ENCODE results near the gene TTC6. TPM values are rescaled to one million over a fixed set of nuclear protein-coding genes. Genes with fewer than 3 reads are reported as not detected.

The TTC6 gene
- total RNA-seq, 4 donors from 2014 or later: not detected

- H3K36me3 ChIP-seq: no peaks in the 10 kb centered on the region
Measured at GRCh38 chr14:37590428-37591139, 4.8 kb upstream of the TTC6 start.

DNA sequence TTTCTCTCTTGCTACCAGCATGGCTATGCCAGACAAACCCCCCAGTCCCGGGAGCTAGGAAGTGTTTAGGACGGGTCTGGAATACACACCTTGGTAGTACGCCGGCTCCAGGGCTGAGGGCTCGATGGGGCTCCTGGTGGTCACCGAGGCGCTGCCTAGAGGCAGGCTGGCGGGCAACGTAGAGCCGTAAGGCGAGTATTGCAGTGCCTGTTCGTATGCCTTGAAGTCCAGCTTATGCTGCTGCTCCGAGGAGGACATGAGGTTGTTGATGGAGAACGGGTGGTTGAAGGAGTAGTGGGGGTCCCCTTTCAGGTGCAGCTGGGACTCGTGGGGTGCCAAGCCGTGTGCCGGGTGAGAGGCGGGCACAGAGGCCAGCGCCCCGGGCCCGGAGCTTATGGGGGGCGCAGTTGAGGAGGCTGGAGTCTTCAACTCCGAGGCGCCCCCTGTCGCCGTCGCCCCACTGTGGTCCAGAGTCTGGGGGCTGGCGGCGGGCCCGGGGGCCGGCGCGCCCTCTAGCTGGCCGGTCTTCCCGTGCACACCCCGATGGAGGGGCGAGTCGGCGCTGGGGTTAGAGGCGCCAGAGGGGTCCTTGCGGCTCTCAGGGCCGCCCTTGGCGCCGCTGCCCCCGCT lies 4.0 kb upstream of the TTC6 start:
- ATAC-seq (no peak), DNase-seq (no peak)
- Histone ChIP-seq H3K4me1 (peaks cover 18 to 20% of the 10 kb centered on the region in 2 donors), H3K36me3 (no peaks in the 10 kb centered on the region), H3K9me3 (no peaks in the 10 kb centered on the region), H3K27ac (no peak overlapping the region), H3K4me3 (no peak overlapping the region), H3K27me3 (peaks cover 97 to 98% (median 97%) of the 10 kb centered on the region in 3 donors)
- intact Hi-C loops (cut with DNase I; ENCODE audit: low total_unique reads) (loop anchor here (10.0 kb wide), 1 partner anchor 1097 kb away; no protein-coding TSS in a partner anchor), in situ Hi-C loops (cut with MboI; ENCODE audit: low sequenced_read_pairs in 4 of 4) (loop anchor here in 2 of 4 donors (25.0 kb wide), 2 partner anchors 929 to 1079 kb away; partner anchors contain the start of genes NKX2-1 (in 1 of the 2) and PAX9 (in 1 of the 2))
- TF ChIP-seq POLR2A (IDR thresholded peaks at IDR 0.05) (no peak), CTCF (IDR thresholded peaks at IDR 0.05 in 4 of 5, conservative IDR thresholded peaks at IDR 0.05 in 1 of 5) (no peak)

More at GRCh38 chr14:37590428-37591139, 4.8 kb upstream of the TTC6 start:
- H3K27me3 ChIP-seq: peaks cover 96 to 98% (median 97%) of the 10 kb centered on the region in 3 donors
- in situ Hi-C loops (cut with MboI; ENCODE audit: low sequenced_read_pairs in 4 of 4): loop anchor here in 2 of 4 donors (25.0 kb wide), 2 partner anchors 928 to 1078 kb away; partner anchors contain the start of genes NKX2-1 (in 1 of the 2) and PAX9 (in 1 of the 2)
- TF ChIP-seq CTCF (IDR thresholded peaks at IDR 0.05 in 4 of 5, conservative IDR thresholded peaks at IDR 0.05 in 1 of 5) (no peak), POLR2A (IDR thresholded peaks at IDR 0.05) (no peak)
- intact Hi-C loops (cut with DNase I; ENCODE audit: low total_unique reads): loop anchor here (10.0 kb wide), 1 partner anchor 1096 kb away; no protein-coding TSS in a partner anchor
- DNase-seq (no peak), ATAC-seq (no peak)
- peaks cover 13 to 15% of the 10 kb centered on the region in 2 donors for H3K4me1 ChIP-seq
- no peak overlapping the region for H3K27ac ChIP-seq
- no peak overlapping the region for H3K4me3 ChIP-seq
- H3K9me3 ChIP-seq: no peaks in the 10 kb centered on the region

DNA sequence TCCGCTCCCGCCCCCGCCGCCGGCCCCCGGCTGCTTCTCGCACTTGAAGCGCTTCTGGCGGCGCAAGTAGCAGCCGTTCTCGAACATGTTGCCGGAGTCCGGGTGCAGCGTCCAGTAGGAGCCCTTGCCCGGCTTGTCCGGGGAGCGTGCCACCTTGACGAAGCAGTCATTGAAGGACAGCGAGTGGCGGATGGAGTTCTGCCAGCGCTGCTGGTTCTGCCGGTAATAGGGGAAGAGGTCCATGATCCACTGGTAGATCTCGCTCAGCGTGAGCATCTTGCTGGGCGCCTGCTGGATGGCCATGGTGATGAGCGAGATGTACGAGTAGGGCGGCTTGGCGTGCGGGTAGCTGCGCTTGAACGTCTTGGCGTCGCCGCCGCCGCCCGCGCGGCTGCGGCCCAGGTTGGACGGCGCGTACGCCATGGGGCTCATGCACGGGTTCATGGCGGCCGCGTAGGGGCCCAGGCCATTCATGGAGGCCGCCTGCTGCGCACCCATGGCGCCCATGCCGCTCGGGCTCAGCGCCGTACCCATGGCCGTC lies 3.4 kb upstream of the TTC6 start:
- H3K9me3 ChIP-seq: no peaks in the 10 kb centered on the region
- no peak for ATAC-seq
- intact Hi-C loops (cut with DNase I; ENCODE audit: low total_unique reads) (loop anchor here (10.0 kb wide), 1 partner anchor 1097 kb away; no protein-coding TSS in a partner anchor), in situ Hi-C loops (cut with MboI; ENCODE audit: low sequenced_read_pairs in 4 of 4) (loop anchor here in 2 of 4 donors (25.0 kb wide), 2 partner anchors 930 to 1080 kb away; partner anchors contain the start of genes NKX2-1 (in 1 of the 2) and PAX9 (in 1 of the 2))
- no peak overlapping the region for H3K27ac ChIP-seq
- H3K4me1 ChIP-seq: peaks cover 18 to 20% of the 10 kb centered on the region in 2 donors
- H3K27me3 ChIP-seq: peaks cover 97 to 98% (median 97%) of the 10 kb centered on the region in 3 donors
- no peak overlapping the region for H3K4me3 ChIP-seq
- DNase-seq: no peak
- TF ChIP-seq POLR2A (IDR thresholded peaks at IDR 0.05) (no peak), CTCF (IDR thresholded peaks at IDR 0.05 in 4 of 5, conservative IDR thresholded peaks at IDR 0.05 in 1 of 5) (no peak)
- H3K36me3 ChIP-seq: no peaks in the 10 kb centered on the region

GRCh38 chr14:37592482-37593408 lies 2.7 kb upstream of the TTC6 start:
- no peak for DNase-seq
- Histone ChIP-seq H3K4me1 (peaks cover 16 to 20% of the 10 kb centered on the region in 2 donors), H3K4me3 (no peak overlapping the region), H3K27me3 (peaks cover 97 to 98% (median 97%) of the 10 kb centered on the region in 3 donors), H3K27ac (no peak overlapping the region), H3K36me3 (no peaks in the 10 kb centered on the region), H3K9me3 (no peaks in the 10 kb centered on the region)
- intact Hi-C loops (cut with DNase I; ENCODE audit: low total_unique reads): loop anchor here (10.0 kb wide), 1 partner anchor 1098 kb away; no protein-coding TSS in a partner anchor
- no peak for ATAC-seq
- no peak for TF ChIP-seq CTCF (IDR thresholded peaks at IDR 0.05 in 4 of 5, conservative IDR thresholded peaks at IDR 0.05 in 1 of 5)
- TF ChIP-seq POLR2A (IDR thresholded peaks at IDR 0.05): no peak
- in situ Hi-C loops (cut with MboI; ENCODE audit: low sequenced_read_pairs in 4 of 4): loop anchor here in 2 of 4 donors (25.0 kb wide), 2 partner anchors 930 to 1080 kb away; partner anchors contain the start of genes NKX2-1 (in 1 of the 2) and PAX9 (in 1 of the 2)

All from gastrocnemius medialis (tissue), 4 donors.